Activated CD4-positive, CD25-positive, alpha-beta regulatory T cell (primary cell): ENCODE data around the gene LRMDA.

Source experiments
- DNase-seq, 4 experiments: peaks; one replicate each; lab custom pipeline; 2025; lab: John Stamatoyannopoulos, UW

Gene LRMDA

DNA sequence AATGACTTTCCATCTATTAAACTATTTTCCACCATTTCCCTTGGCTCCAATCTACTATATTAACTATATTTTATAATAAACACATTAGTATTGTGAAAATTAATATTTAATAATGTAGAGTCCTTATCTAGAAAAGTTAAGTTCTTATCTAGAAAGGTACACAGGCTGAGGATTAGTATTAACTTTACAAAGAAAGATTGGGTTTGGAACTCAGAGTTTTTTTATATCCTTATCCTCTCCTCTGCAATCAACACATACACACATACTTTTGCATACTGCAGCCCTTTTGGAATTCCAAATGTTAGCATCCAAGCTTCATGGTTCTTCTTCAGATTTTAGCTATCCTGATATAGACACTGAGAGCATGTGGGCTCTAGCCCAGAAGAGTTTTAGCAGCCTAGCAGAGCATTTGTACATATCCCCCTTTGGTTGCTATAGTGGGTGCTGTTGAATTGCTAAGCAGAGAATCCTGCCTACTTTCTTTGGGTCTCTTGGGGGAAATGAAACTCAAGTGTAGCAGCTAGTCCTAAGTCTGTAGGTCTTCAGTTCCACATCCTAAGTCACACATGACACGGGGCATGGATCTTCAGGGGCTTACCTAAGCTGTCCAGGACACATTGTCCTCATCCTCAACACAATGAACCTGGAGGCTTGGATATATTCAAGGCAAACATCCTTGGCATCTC is 874.6 kb downstream of the LRMDA start:
- no peak for DNase-seq

DNA sequence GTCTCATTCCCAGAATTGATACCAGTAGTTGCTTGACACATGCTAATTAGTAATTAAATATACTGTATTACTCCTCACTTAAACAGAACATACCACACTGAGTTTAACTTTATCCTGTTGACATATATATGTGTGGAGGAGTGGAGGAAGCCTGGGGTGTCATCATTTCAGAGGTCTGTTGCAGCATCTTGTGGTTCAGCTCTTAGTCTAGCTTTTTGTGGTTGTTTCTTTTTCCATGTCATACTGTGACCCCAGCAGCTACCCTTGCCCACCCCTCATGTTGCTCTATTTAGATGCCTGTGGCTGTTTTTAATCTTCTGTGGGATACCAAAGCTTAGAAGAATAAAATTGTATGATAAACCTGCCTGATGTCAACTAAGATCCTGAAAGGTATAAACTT is 875.4 kb downstream of the LRMDA start:
- DNase-seq, result no peak

DNA sequence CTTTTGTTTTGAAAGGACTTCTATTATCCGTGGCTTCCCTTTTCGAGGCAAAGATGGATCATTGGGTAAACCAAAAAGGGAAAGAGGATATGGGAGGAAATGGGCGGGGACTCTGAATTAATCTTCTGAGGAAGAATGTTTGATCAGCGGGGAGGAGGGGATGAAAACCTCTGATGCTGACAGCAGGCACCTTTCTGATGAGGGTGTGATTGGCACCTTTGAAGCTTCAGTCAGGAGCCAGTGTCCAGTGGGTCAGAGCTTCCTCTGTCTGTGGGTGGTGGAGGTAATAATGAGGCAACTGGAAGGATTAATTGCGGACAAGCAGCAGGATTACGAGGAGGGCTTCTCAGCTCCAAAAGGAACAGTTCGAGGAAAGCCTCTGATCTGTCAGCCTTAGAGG is 877.6 kb downstream of the LRMDA start:
- DNase-seq, result no peak

DNA sequence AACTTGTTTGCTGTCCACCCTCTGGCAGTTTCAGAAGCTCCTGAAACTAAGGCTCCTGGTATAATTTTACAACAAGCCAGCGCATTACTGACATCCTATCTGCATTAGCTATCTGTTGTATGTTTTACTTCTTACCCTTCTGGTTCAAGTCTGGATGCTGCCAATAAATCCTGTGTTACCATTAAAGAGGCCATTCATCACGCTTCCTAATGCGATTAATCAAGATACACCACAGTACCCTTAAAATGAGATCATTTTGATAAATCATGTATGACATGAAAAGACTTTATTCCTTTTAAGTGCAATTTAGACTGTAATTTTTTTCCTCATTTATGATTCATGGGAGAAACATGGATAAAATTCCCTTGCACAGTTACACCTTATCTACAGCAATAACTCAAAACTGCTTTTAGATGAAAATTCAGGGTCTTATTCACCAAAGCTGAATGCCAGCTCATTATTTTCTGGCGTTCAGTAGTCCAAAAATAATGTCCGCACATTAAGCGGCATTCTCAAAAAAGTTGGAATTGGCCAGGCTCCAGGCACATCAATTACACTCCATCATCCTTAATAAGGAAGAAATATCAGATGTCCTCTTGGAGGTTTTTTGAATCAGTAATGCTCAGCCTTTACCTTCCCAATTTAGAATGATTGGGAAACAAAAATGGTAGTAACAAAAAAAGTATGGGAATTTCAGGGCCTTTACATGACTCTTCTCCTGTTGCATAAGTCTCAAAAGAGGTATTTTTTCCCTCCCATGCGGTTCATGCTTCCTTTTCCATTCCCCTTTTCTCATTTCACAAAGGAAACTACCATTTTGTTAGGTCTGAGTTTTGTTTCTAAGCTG is 878.5 kb downstream of the LRMDA start:
- DNase-seq, result no peak

DNA sequence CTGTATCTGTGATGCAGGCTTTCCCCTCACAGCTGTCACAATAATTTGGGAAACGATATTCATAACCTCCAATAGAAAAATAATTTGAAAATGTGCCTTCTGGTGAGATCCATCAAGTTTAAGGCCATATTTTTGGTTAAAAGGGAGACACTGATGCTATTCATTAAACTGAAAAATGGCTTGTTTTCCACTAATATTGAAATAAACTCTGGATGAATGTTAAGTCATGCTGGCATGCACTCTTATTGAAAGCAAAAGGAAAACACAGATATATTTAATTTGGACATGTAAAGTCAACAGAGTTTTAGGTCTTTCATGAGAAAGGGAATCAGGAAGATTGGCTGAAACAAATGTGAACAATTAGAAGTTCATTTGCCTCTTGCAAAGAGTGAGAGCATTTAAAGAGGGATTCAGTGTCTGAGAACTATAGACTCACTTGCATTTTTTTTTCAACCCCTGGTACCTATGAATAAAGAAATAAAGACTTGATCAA is 879.2 kb downstream of the LRMDA start:
- DNase-seq, result no peak

DNA sequence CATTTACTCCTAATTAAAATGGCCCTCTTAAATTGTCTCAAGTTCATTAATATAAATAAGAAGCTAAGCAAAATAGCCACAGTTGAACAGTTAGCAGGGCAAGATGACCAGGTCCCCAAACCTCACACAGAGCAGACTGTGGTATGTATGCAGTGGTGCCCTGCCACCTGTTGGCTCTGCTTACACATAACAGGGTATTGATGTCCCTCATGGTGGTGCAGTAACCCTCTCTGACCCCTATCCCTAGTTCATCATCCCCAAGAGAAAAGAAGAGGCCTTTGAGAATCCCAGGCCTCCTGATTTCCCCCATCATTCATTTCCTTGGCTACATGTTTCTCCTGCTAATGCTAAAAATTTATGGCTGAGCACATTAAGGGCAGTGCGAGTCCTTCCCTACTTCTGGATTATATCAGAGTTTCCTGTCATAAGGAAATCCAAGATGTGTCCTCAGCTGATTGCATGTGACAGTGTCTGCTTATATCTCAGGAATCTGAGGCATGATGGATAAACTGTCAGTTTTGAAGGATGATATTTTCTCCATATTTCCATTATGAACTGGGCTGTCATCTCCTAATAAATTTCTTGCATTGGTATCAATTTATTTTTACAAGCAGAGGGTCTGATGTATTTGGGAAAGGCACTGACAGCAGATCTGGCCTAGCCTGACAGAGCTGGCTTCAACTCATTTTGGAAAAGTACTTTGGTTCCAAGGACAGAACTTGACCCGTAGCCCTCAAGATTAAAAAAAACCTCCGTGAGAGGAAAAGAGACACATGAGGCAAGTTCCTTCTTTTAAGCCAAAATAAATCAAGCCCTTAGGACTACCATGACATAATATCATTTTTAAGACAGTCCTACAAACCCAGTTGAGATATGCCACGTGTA is 880.6 kb downstream of the LRMDA start:
- no peak for DNase-seq

DNA sequence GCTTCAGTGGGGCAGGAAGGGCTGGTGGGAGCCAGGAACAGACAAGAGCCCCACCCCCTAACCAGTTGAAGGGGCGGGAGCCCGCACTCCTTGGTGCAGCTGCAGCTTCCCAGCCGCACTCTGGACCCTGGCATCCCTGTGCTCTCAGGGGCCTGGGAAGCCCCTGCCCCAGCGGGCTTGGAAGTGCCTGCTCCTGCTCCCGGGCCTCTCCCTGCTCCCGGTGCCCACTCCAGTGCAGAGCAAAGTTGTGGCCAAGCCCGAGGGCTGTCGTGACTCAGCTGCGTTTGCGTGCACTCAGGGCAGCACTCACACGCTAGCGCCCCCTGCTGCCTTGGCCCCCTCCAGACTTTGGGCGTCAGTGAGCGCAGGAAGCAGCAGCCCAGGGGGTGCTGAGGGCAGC is 883.8 kb downstream of the LRMDA start:
- DNase-seq, result no peak

DNA sequence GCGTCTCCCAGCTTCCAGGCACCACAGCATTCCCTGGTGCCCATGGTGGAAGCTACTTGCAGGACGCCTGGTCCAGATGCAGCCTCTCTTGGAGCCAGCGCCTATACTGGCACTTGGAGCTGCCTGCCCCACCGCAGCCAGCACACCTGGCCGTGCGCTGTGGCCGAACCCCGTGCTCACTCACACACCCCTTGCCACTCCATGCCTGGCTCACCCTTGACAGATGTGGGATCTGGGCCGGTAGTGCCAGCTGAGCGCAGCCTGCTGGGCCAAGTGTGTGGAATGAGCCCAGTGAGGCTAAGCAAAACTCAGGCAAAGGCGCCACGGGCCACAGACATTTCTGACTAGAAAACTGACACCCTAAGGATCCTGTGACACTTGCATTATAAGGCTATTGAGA is 884.8 kb downstream of the LRMDA start:
- DNase-seq, result no peak

DNA sequence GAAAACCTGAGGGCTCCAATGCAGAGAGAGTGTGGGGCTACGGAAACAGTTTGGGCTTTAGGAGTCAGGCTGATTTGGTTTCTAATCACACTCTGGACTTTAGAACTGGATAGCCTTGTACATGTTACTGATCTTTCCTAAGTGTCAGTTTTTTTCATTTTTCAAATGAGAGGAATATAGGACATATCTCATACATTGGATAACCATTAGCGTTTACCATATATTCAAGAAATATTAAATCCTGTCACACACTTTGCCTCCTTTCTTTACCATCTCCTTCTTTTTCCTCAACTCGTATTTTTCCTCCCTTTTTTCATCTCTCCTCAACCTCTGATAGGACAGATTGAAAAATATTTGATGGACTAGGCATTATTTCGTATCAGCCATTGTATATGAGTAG is 885.7 kb downstream of the LRMDA start:
- DNase-seq, result no peak

DNA sequence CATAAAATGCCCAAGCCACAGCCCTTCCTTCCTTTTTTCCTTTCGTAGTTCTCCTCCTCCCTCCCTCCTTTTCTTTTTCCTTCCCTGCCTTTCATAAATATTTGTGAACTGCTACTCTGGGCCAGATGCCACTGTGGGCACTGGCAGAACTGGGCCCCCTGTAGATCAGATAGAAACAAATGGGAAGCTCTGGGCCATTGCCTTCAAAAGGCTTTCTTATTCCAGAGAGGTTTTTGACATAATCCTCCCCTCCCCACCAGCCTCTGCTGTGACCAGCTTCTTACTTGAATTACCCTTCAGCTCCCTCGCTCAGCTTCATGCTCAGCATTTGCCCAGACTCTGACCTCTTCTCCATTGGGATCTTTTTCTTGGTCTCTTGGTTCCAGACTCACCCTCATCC is 886.8 kb downstream of the LRMDA start:
- DNase-seq, result no peak

DNA sequence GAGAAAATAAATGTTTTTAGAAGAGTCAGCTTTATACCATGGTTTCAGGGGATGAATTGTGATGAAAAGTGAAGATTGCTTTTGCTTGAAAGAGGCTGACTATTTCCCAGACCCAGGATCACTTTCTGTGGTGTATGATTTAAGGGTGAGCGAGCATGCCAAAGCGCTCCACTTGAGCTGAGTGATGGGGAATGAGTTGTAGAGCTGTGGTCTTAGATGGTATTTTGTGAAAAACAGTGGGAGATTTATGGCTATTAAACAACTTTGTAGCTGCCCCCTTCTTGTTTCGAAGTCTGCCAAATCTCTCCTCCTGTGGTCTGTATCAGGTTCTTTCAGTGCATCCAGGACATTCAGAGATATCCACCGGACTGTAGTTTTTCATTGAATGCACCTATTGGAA is 888.2 kb downstream of the LRMDA start:
- no peak for DNase-seq

DNA sequence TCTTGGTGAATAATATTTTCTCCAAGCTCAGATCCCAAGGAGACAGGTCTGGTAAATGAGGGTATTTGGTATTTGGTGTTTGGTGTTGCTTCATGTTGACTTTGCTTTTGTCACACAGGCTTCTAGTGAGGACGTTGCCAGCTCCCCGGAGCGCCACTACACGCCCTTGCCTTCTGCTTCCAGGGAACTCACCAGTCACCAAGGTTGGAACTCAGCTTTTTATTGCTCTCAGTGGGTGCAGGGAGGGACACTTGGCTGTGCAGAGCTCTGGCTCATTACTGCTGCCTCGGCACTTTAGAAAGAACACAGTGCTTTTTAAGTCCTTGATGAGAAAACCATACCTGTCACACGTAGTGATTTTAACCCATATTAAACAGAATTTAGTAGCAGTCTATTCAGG is 892.9 kb downstream of the LRMDA start:
- no peak for DNase-seq

DNA sequence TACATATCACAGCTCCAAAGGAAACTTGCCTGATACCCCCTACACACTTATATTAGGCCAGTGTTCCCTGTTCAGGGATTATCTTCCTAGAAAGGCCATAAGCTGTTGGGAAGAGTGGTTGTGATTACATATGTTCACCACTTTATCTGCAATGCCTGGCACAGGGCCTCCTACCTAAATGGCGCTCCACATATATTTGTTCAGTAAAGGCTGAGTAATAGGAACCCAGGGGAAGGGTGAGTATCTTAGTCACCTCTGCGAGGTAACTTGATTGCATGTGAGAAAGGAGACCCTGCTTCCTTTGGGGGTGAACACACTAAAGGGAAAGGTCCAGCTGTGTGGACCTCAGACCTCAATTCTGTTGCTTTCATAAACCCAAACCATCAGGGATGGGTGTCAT is 896.0 kb downstream of the LRMDA start:
- no peak for DNase-seq

DNA sequence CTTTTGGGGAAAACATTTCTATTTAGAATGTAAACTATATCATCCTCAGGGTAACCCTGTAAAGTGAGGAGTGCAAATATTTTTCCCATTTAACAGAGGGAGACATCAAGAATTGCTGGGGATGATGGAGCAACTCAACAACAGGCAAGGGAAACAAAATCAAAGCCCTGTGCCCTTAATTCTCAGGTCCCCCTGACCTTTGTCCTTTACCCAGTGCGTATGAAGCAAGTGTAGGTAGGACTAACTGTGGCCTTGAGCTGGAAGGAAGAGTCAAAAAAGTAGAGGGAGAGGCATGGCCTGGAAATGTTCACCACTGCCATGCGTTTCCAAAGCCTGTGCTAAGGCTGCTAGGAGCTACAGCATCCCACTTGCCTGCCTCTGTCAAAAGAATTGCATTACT is 896.9 kb downstream of the LRMDA start:
- DNase-seq, result no peak

DNA sequence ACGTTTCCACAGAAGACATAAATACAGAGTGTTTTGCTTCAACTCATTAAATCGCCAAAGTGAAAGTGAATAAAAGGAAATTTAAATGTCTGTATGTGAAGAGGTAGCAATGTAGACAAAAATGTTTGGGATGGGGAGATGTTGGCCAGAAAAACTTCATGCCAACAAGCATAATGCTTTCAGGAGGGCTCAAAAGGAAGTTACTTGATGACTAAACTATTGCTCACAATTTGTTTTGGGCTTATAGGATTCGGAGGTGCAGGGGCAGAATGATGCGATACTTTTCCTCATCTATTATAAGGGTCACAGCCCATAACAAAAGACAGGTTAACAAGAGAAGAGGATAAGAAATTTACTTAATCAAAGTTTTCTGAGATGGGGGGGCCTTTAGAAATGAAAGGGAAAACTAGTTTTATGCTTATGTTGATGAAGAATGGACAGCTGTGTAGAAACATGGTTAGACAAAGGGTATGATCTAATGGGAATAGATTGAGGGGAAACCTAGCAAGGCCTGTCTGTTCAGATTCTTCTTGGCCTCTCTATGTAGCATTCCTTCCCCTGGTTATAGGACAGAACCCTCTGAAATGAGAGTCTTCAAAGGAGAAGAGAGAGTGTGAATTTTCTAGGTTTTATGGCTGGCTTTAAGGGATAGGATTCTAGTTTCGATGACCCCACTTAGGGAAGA is 898.6 kb downstream of the LRMDA start:
- no peak for DNase-seq

DNA sequence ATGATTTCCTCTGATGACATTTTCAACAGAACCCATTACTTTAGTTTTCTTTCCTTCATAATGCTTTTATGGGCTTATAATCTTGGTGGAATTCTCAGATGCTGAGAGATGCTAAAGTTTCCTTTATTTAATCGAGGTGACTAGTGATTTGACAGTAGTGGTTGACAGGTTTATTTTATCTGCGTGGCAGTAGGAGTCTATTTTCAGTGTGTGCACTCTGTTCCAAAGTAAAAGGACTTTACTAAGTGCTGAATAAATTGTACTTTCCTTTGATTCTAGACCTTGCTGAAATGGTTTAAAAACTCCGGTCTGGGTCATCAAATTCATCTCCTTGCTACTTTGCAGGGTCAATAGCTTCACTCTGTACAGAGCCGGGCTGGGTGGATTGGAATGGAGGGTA is 900.3 kb downstream of the LRMDA start:
- no peak for DNase-seq

DNA sequence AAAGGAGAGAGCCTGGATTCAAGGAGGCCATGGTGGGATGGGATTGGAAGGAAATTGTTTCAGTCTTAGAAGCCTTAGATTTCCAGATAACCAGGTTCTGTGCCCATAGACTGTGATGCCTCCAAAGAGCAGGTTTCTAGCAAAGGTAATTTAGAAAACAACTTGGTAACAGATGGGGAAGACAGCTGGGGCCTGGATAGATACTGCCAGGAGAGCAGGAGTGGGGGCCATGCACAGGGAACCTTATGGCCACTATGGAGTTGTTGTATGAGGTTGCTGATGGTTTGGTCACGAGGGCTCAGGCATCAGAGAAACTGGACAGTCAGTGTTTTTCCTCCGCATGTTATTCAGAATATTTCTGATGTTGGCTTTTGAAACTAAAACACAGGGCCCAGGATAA is 901.9 kb downstream of the LRMDA start:
- no peak for DNase-seq

DNA sequence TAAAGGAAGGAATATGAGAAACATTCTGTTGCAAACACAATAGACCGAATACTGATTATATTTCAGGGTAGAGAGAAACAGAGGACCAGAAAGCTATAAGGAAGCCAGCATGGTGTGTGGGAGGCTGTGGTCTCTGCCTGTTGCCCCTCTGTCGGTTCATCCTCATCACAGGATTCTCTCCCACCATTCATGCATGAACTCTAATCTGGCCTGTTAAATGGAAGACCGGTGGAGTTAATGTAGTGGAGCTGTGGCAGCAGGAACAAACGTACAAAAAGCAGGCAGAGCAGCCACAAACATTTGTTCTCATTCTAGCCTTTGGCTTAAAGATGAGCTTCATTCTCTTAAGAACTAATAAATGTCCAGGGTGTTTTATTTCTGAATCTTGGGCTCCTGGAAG is 902.4 kb downstream of the LRMDA start:
- DNase-seq, result no peak

DNA sequence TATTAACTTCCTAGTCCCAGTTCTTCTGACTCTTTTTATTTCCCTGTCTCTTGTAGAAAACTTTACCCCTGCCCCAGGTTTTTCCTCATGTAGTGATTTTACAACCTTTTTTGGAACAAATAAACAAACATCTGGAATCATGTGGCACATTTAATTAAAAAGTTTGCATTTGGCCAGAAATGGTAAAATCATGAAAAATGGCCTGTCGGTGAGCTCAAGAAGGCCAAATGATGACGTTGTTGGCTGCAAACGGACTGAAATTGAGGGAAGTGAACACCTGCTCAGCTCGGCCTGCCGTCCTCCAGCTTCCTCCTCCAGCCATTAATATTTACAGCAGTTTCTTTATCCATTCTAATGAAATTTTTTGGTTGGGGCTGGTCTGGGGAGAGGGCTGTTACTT is 902.8 kb downstream of the LRMDA start:
- DNase-seq, result no peak

DNA sequence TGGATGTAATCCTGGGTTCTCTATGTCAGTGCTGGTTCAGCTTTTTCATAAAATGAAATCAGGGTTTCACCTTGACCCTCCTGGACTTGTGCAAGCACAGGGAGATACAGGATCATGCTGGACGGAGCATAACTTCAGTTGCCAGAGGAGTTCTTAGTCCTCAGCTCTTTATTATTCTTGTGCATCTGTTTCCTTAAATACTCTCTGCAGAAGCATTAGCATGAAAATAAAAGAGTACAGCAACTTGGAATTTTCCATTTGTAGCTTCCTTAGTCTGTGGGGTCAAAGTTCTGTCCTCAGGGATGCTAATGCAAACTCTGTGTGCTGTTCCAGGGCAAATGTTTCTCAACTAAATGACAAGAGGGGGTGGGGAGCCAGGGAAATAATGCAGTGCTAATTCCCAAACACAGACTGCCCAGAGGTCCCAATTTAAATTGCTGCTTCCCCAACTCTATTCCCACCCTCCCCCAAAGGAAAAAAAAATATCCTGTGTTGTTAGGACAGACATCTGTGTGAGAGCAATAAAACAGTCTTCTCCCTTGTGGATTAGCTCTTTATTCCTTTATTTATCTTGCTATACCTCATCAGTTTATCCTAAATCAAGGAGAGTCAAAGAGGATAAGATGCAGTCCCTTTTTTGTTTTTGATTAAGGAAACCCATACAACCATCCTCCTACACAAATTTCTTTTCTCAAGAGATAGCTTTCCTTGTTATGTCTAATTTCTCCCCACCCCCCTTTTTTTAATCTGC is 905.0 kb downstream of the LRMDA start:
- DNase-seq, result no peak

DNA sequence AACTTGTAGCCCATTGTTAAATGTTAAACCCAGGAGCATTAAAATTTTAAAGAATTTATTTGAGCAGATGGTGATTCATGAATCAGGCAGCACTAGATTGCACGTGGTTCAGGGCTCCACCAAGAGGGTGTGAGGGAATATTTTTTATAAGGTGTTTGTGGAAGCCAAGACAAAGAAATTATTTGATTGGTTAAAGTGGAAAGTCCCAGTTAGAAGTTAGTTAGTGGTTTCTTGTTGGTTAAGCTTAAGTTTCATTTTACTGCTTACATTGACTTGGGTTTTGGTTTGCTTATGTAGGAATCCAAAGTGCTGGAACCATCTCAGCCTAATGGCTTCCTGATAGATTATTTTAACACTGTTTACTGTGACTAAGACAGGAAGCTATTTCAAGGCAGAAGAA is 906.2 kb downstream of the LRMDA start:
- no peak for DNase-seq
